Sigmoid colon (tissue), 7 donors: ENCODE measurements around the gene RHEX. TPM values are rescaled to one million over a fixed set of nuclear protein-coding genes. Genes with fewer than 3 reads are reported as not detected.
A peak's percentile ranks its signal among the peaks of the same experiment; 100 is the strongest.
"Not testable (repeated sequence)": the region's sequence is repeated elsewhere in the genome, so short reads cannot be mapped to it uniquely, and the experiment has no call there.

Source experiments
- DNase-seq: peaks from one replicate; pipeline ENCODE4 v3.0.0-alpha.2; 2019
- H3K27ac ChIP-seq, 4 donors: fragments of 200-600 bp; sonication (generic); one replicate each; pipeline ENCODE4 v1.5.1; 2016 to 2019; ENCODE audit warnings: mild to moderate bottlenecking in 1 of 4
- H3K27me3 ChIP-seq, 3 donors: fragments of 200-600 bp; sonication (generic); one replicate each; pipeline ENCODE4 v1.5.1; 2019; ENCODE audit warnings: mild to moderate bottlenecking in 1 of 3
- H3K36me3 ChIP-seq, 4 donors: fragments of 200-600 bp; sonication (generic); one replicate each; pipeline ENCODE4 v1.5.1; 2016 to 2019
- H3K4me1 ChIP-seq, 4 donors: fragments of 200-600 bp; sonication (generic); one replicate each; pipeline ENCODE4 v1.5.1; 2017 to 2019
- H3K4me3 ChIP-seq, 4 donors: fragments of 200-600 bp; sonication (generic); one replicate each; pipeline ENCODE4 v1.5.1; 2017 to 2019; ENCODE audit warnings: mild to moderate bottlenecking in 2 of 4, moderate library complexity in 1 of 4
- H3K9me3 ChIP-seq, 4 donors: fragments of 200-600 bp in 3 of 4; sonication (generic) in 3 of 4; one replicate each; pipeline versions ENCODE4 v1.5.1 to v1.6.1; 2013 to 2019
- CTCF ChIP-seq, 4 experiments: fragments of 450-650 bp in 3 of 4; fragments of 200-600 bp in 1 of 4; IDR thresholded peaks; one replicate each; pipeline ENCODE4 v1.5.1; 2016 to 2019; ENCODE audit warnings: antibody characterized with exemption in 4 of 4, mild to moderate bottlenecking in 3 of 4, moderate library complexity in 2 of 4
- EP300 ChIP-seq, 4 donors: sonication (generic); formaldehyde crosslinking; IDR thresholded peaks; one replicate each; pipeline ENCODE4 v1.6.1; 2017; ENCODE audit warnings: antibody characterized with exemption in 4 of 4
- POLR2A ChIP-seq, 2 donors: fragments of 450-650 bp; IDR thresholded peaks; one replicate each; pipeline ENCODE4 v1.6.1; 2016; ENCODE audit warnings: antibody characterized with exemption in 2 of 2, mild to moderate bottlenecking in 2 of 2, moderate library complexity in 2 of 2
- POLR2AphosphoS5 ChIP-seq, 4 donors: sonication (generic); formaldehyde crosslinking; IDR thresholded peaks; one replicate each; pipeline ENCODE4 v1.6.1; 2017; ENCODE audit warnings: antibody characterized with exemption in 4 of 4
- WGBS, 2 donors: extraction: QIAGEN DNeasy Blood & Tissue Kit; methylation state at CpG; one replicate each; pipeline ENCODE4 v1.1.7; 2013; 5-methylcytosine and 5-hydroxymethylcytosine counted together
- intact Hi-C: fragments of 100-400 bp; cut with DNase I; formaldehyde crosslinking; loops from one replicate; pipeline ENCODE4 v1.15.1; 2023
- polyA plus RNA-seq, 3 donors: library from polyadenylated mRNA; stranded (reverse); fragments of 200-250 nt; gene quantifications; one replicate each; pipeline ENCODE4 v1.2.3, GENCODE V29; 2013
- total RNA-seq, 4 donors: library from RNA; depleted of rRNA; stranded (reverse); fragments of >200 nt; gene quantifications; one replicate each; pipeline ENCODE4 v1.1.0, GENCODE V29; 2016
- donor health status: healthy with polysubstance abuse.
- donor health status: Bipolar disorder and iron deficiency.
- donor health status: healthy.

RHEX gene
- total RNA-seq (1 to 10 TPM in 1 of 4 donors, not detected in 3; 3.6 TPM), polyA plus RNA-seq (1 to 10 TPM in 1 of 3 donors, under 1 TPM in 1, not detected in 1; 0.54 to 2.4 TPM)

GRCh38 chr1:206052919-206053610 is at the start of gene RHEX:
Gene RHEX, plus strand, starts transcription at chr1:206053173. Its CDS starts 44,656 bp downstream, at chr1:206097829.
- H3K4me3 ChIP-seq, intact Hi-C loops, H3K36me3 ChIP-seq, H3K4me1 ChIP-seq, H3K9me3 ChIP-seq, H3K27ac ChIP-seq, DNase-seq, H3K27me3 ChIP-seq: not testable (repeated sequence)
- WGBS, 2 donors, result 86 to 90% methylated on average over 17 of the region's 17 CpGs

GRCh38 chr1:206003854-206004800 is 48.8 kb upstream of the RHEX start:
- H3K9me3 ChIP-seq, result no peaks in the 10 kb centered on the region
- intact Hi-C loops, result no loop called here
- no peak overlapping the region for H3K4me3 ChIP-seq
- H3K27me3 ChIP-seq, result no peaks in the 10 kb centered on the region
- peaks cover 0 to 33% (median 32%) of the 10 kb centered on the region in 4 donors for H3K4me1 ChIP-seq
- 96% methylated on average over 7 of the region's 7 CpGs for WGBS, 2 donors
- DNase-seq, result no peak
- H3K36me3 ChIP-seq, result no peaks in the 10 kb centered on the region
- H3K27ac ChIP-seq, result peak overlapping the region in 2 of 4 donors; percentile 66 to 74
- TF ChIP-seq POLR2AphosphoS5 (IDR thresholded peaks at IDR 0.05) (no peak), CTCF (IDR thresholded peaks at IDR 0.05) (peak in 1 of 4 experiments; percentile 11)

GRCh38 chr1:206004826-206005225 is 48.1 kb upstream of the RHEX start:
- Histone ChIP-seq H3K27ac (no peak overlapping the region), H3K9me3 (no peaks in the 10 kb centered on the region), H3K4me1 (peaks cover 0 to 33% (median 32%) of the 10 kb centered on the region in 4 donors), H3K27me3 (no peaks in the 10 kb centered on the region), H3K4me3 (no peak overlapping the region), H3K36me3 (no peaks in the 10 kb centered on the region)
- DNase-seq, result no peak
- WGBS, 2 donors, result 76 to 82% methylated on average over 12 of the region's 12 CpGs
- intact Hi-C loops, result no loop called here
- TF ChIP-seq POLR2A (IDR thresholded peaks at IDR 0.05), result no peak
- no peak for TF ChIP-seq EP300 (IDR thresholded peaks at IDR 0.05)

GRCh38 chr1:206005234-206005633 is 47.7 kb upstream of the RHEX start:
- 76 to 89% methylated on average over 7 of the region's 7 CpGs for WGBS, 2 donors
- Histone ChIP-seq H3K27me3 (no peaks in the 10 kb centered on the region), H3K36me3 (no peaks in the 10 kb centered on the region), H3K27ac (no peak overlapping the region), H3K4me3 (no peak overlapping the region), H3K9me3 (no peaks in the 10 kb centered on the region), H3K4me1 (peaks cover 0 to 33% (median 32%) of the 10 kb centered on the region in 4 donors)
- no peak for DNase-seq
- intact Hi-C loops, result no loop called here
- TF ChIP-seq POLR2AphosphoS5 (IDR thresholded peaks at IDR 0.05) (no peak), CTCF (IDR thresholded peaks at IDR 0.05) (no peak), EP300 (IDR thresholded peaks at IDR 0.05) (no peak), POLR2A (IDR thresholded peaks at IDR 0.05) (no peak)

- Histone ChIP-seq H3K4me1 (peaks cover 0 to 33% (median 29%) of the 10 kb centered on the region in 4 donors), H3K9me3 (no peaks in the 10 kb centered on the region), H3K4me3 (no peak overlapping the region), H3K27ac (no peak overlapping the region), H3K27me3 (no peaks in the 10 kb centered on the region), H3K36me3 (no peaks in the 10 kb centered on the region)
- DNase-seq, result no peak
- intact Hi-C loops, result no loop called here
- TF ChIP-seq EP300 (IDR thresholded peaks at IDR 0.05) (no peak), POLR2AphosphoS5 (IDR thresholded peaks at IDR 0.05) (no peak), CTCF (IDR thresholded peaks at IDR 0.05) (no peak), POLR2A (IDR thresholded peaks at IDR 0.05) (no peak)
- WGBS, 2 donors, result 65 to 82% methylated on average over 8 of the region's 8 CpGs
These were observed 47.2 kb upstream of the RHEX start for GRCh38 chr1:206005778-206006180.
